NCI-H460 (cell line): ENCODE data around the gene PLCB4. TPM values are rescaled to one million over a fixed set of nuclear protein-coding genes. Genes with fewer than 3 reads are reported as not detected.

Experiments
- DNase-seq: peaks from one replicate; pipeline ENCODE4 v3.0.0-alpha.2; 2016; ENCODE audit warnings: low read depth; ENCODE audit errors: extremely low read depth
- total RNA-seq: library from RNA; depleted of rRNA; stranded (reverse); fragments of >200 nt; shearing (Covaris generic); gene quantifications from 2 replicates; pipeline ENCODE4 v1.2.3, GENCODE V29; 2014

The PLCB4 gene
- total RNA-seq, 1 experiment from 2014 or later = 14.8 TPM

- no peak for DNase-seq
These were observed 407.8 kb downstream of the PLCB4 start for GRCh38 chr20:9476637-9477036.

GRCh38 chr20:9478771-9479170 lies 409.9 kb downstream of the PLCB4 start:
- DNase-seq = no peak

GRCh38 chr20:9480066-9480465 lies 411.2 kb downstream of the PLCB4 start:
- no peak for DNase-seq

- no peak for DNase-seq
These were observed 413.3 kb downstream of the PLCB4 start for GRCh38 chr20:9482180-9482579.

- no peak for DNase-seq
These were observed 414.2 kb downstream of the PLCB4 start for GRCh38 chr20:9483131-9483530.

GRCh38 chr20:9485614-9486340 lies 416.9 kb downstream of the PLCB4 start:
- DNase-seq = no peak

- no peak for DNase-seq
These were observed 418.3 kb downstream of the PLCB4 start for GRCh38 chr20:9487231-9487630.

- no peak for DNase-seq
These were observed 419.2 kb downstream of the PLCB4 start for GRCh38 chr20:9488063-9488462.

- DNase-seq = no peak
These were observed 421.3 kb downstream of the PLCB4 start for GRCh38 chr20:9490161-9490560.

GRCh38 chr20:9490631-9491030 lies 421.7 kb downstream of the PLCB4 start:
- no peak for DNase-seq

GRCh38 chr20:9491324-9491723 lies 422.4 kb downstream of the PLCB4 start:
- DNase-seq = no peak

GRCh38 chr20:9492067-9492466 lies 423.2 kb downstream of the PLCB4 start:
- DNase-seq = no peak

GRCh38 chr20:9493803-9494202 lies 424.9 kb downstream of the PLCB4 start:
- DNase-seq = no peak

- DNase-seq = no peak
These were observed 426.8 kb downstream of the PLCB4 start for GRCh38 chr20:9495701-9496100.

- DNase-seq = no peak
These were observed 427.3 kb downstream of the PLCB4 start for GRCh38 chr20:9496155-9496554.

GRCh38 chr20:9498322-9498721 lies 429.4 kb downstream of the PLCB4 start:
- DNase-seq = no peak

- no peak for DNase-seq
These were observed 430.4 kb downstream of the PLCB4 start for GRCh38 chr20:9499126-9499899.

GRCh38 chr20:9500121-9500520 lies 431.2 kb downstream of the PLCB4 start:
- DNase-seq = no peak

- DNase-seq = no peak
These were observed 432.6 kb downstream of the PLCB4 start for GRCh38 chr20:9501473-9501872.

GRCh38 chr20:9503526-9504245 lies 434.8 kb downstream of the PLCB4 start:
- DNase-seq = no peak

- DNase-seq = no peak
These were observed 437.5 kb downstream of the PLCB4 start for GRCh38 chr20:9506280-9506821.
